Neutrophil (primary cell): ENCODE results near the gene ASB3.

Source experiments
- H3K27ac ChIP-seq: fragments of 200-600 bp; sonication (generic); 2 replicates; pipeline ENCODE4 v1.5.1; 2016; ENCODE audit warnings: mild to moderate bottlenecking, moderate library complexity
- H3K27me3 ChIP-seq: fragments of 200-600 bp; sonication (generic); 2 replicates; pipeline ENCODE4 v1.6.0; 2016; ENCODE audit warnings: mild to moderate bottlenecking
- H3K36me3 ChIP-seq: fragments of 200-600 bp; sonication (generic); 2 replicates; pipeline ENCODE4 v1.5.1; 2017
- H3K4me1 ChIP-seq, 2 experiments: fragments of 200-600 bp in 1 of 2; sonication (generic) in 1 of 2; 1 replicate in 1 of 2; 2 replicates in 1 of 2; pipeline versions ENCODE4 v1.5.1 to v1.6.1; 2013 to 2016; ENCODE audit warnings: low read depth in 1 of 2, low read length in 1 of 2, mild to moderate bottlenecking in 1 of 2, moderate library complexity in 1 of 2; ENCODE audit not compliant: control insufficient read depth in 1 of 2, insufficient read depth in 1 of 2
- H3K4me3 ChIP-seq, 2 experiments: fragments of 200-600 bp in 1 of 2; sonication (generic) in 1 of 2; 1 replicate in 1 of 2; 2 replicates in 1 of 2; pipeline ENCODE4 v1.5.1; 2013 to 2016; ENCODE audit warnings: low read depth in 1 of 2, low read length in 1 of 2, mild to moderate bottlenecking in 1 of 2, moderate library complexity in 1 of 2
- H3K9me3 ChIP-seq: fragments of 200-600 bp; sonication (generic); 2 replicates; pipeline ENCODE4 v1.5.1; 2016
- TF ChIP-seq, protein P1 (sequence below): fragments of 200-600 bp; sonication (generic); IDR thresholded peaks from 2 replicates; pipeline ENCODE4 v1.5.1; 2016; ENCODE audit warnings: antibody characterized with exemption

ASB3 gene

DNA sequence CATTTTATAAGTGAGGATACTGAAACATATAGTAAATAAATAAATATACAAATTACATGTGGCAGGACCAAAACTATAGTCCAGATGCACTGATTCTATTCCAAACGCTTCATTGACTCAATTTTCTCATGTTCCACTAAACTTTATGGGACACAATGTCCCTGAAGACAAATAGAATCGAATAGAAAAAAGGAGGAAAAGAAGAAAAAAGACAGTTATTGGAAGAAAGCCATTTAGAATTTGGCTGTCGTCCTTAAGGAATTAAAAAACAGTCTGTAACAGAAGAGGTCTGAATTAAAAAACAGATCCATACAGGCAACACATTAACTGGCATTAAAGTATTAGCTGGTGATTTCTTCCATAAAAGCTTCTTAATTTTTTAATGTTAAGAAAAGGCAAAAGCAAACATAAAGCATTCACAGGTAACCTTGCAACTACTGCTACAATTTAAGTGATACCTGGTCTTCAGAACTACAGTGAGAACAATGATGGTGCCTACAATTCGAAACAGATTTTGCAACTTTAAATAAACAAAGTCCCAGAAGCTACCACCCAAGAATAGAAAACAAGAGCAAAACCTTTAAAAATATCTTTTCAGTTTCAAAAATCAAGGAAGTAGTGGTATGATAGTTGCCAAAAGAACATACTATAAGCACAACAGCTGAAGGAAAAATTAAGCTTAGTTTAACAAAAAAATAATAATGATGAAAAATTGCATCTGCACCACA, 36.5 kb downstream of the ASB3 start:
- Histone ChIP-seq H3K27ac (no peak overlapping the region), H3K27me3 (no peaks in the 10 kb centered on the region), H3K4me3 (no peak overlapping the region), H3K36me3 (peaks cover 12% of the 10 kb centered on the region), H3K9me3 (no peaks in the 10 kb centered on the region), H3K4me1 (no peaks in the 10 kb centered on the region)
- TF ChIP-seq, protein P1, sequence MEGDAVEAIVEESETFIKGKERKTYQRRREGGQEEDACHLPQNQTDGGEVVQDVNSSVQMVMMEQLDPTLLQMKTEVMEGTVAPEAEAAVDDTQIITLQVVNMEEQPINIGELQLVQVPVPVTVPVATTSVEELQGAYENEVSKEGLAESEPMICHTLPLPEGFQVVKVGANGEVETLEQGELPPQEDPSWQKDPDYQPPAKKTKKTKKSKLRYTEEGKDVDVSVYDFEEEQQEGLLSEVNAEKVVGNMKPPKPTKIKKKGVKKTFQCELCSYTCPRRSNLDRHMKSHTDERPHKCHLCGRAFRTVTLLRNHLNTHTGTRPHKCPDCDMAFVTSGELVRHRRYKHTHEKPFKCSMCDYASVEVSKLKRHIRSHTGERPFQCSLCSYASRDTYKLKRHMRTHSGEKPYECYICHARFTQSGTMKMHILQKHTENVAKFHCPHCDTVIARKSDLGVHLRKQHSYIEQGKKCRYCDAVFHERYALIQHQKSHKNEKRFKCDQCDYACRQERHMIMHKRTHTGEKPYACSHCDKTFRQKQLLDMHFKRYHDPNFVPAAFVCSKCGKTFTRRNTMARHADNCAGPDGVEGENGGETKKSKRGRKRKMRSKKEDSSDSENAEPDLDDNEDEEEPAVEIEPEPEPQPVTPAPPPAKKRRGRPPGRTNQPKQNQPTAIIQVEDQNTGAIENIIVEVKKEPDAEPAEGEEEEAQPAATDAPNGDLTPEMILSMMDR, result no peak

- Histone ChIP-seq H3K9me3 (no peaks in the 10 kb centered on the region), H3K4me3 (no peak overlapping the region), H3K4me1 (peaks cover 4 to 5% of the 10 kb centered on the region in 2 experiments), H3K36me3 (peaks cover 8% of the 10 kb centered on the region), H3K27ac (no peak overlapping the region), H3K27me3 (no peaks in the 10 kb centered on the region)
- TF ChIP-seq, protein P1, result no peak
These were observed 42.2 kb downstream of the ASB3 start for GRCh38 chr2:53744395-53745065.

- TF ChIP-seq, protein P1, result no peak
- H3K4me3 ChIP-seq, result peak overlapping the region in 1 of 2 experiments; percentile 1
- no peaks in the 10 kb centered on the region for H3K9me3 ChIP-seq
These were observed 46.6 kb downstream of the ASB3 start for GRCh38 chr2:53740170-53740569.

DNA sequence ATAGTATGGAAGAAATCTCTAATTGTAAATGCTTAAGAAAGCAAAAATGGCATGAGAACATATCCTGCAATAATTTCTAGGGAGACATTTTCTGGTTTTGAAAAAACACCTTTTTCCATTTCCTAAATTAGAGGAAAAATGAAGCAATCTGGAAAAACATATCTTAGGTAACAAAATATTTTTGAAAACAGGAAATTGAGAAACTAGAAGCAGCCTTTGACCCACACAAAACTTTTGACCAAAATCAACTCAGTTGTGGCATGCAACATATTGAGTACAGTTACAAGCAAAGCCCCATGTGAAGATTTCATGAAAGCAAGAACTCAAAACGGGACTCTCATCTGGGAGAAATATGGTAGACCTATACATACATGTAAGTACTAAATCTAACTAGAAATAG, 47.7 kb downstream of the ASB3 start:
- peak overlapping the region; percentile 1 to 16 for H3K4me3 ChIP-seq
- no peaks in the 10 kb centered on the region for H3K27me3 ChIP-seq
- TF ChIP-seq, protein P1, result no peak
- no peaks in the 10 kb centered on the region for H3K36me3 ChIP-seq
- peak overlapping the region; percentile 72 for H3K27ac ChIP-seq
- no peaks in the 10 kb centered on the region for H3K9me3 ChIP-seq
- peaks cover 17 to 18% of the 10 kb centered on the region in 2 experiments for H3K4me1 ChIP-seq

More at GRCh38 chr2:53740170-53740569, 46.6 kb downstream of the ASB3 start:
- peaks cover 17 to 18% of the 10 kb centered on the region in 2 experiments for H3K4me1 ChIP-seq
- H3K27ac ChIP-seq, result no peak overlapping the region
- H3K27me3 ChIP-seq, result no peaks in the 10 kb centered on the region
- no peaks in the 10 kb centered on the region for H3K36me3 ChIP-seq

DNA sequence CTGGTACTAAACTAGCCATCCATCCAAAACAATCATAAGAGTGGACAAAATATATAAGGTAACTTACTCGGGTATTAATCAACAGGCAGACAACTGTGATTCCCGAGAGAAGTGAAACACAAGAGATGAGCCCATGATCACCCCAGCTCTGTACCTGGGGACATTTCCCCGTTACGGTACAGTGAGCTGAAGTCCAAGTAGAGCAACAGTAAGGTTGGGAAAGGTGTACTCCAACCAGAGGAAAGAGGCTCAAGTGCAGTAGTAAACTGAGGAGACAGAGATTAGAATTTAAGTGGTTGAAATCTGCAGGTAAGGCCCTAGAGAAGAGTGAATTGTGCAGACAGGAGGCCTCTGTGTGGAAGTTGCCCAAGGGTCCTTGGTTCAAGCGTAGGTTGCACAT, 49.7 kb downstream of the ASB3 start:
- H3K4me1 ChIP-seq, result peaks cover 17 to 18% of the 10 kb centered on the region in 2 experiments
- peaks cover 5% of the 10 kb centered on the region for H3K36me3 ChIP-seq
- TF ChIP-seq, protein P1, result no peak
- no peak overlapping the region for H3K4me3 ChIP-seq
- H3K27me3 ChIP-seq, result no peaks in the 10 kb centered on the region
- H3K9me3 ChIP-seq, result no peaks in the 10 kb centered on the region
- H3K27ac ChIP-seq, result no peak overlapping the region
